GM12878 (cell line): Measurements from ENCODE around the gene HUWE1. TPM values are rescaled to one million over a fixed set of nuclear protein-coding genes. Genes with fewer than 3 reads are reported as not detected.

Experiments
- ASH2L ChIP-seq: fragments of 300-600, 200-600 bp; sonication (generic); IDR thresholded peaks from 2 replicates; pipeline ENCODE4 v1.6.1; 2017; ENCODE audit warnings: low read depth, mild to moderate bottlenecking, borderline replicate concordance
- ATF2 ChIP-seq: IDR thresholded peaks from 2 replicates; pipeline ENCODE4 v1.6.1; 2012; ENCODE audit warnings: low read length, inconsistent platforms
- BRCA1 ChIP-seq: IDR thresholded peaks from 2 replicates; pipeline ENCODE4 v1.6.1; 2011; ENCODE audit warnings: low read depth, low read length, improper control_type of control experiment
- EZH2 ChIP-seq: IDR thresholded peaks from 2 replicates; pipeline ENCODE4 v1.6.1; 2012; ENCODE audit warnings: low read depth, mild to moderate bottlenecking, control low read depth, inconsistent platforms, low read length, borderline replicate concordance; ENCODE audit not compliant: control insufficient read depth
- FOXM1 ChIP-seq: IDR thresholded peaks from 2 replicates; pipeline ENCODE4 v1.6.1; 2012; ENCODE audit warnings: low read depth, mild to moderate bottlenecking, inconsistent platforms, low read length, moderate library complexity
- IKZF2 ChIP-seq, 2 experiments: fragments of 450-650 bp; IDR thresholded peaks; 2 replicates each; pipeline ENCODE4 v1.6.1; 2017; ENCODE audit warnings: mild to moderate bottlenecking in 2 of 2, moderate library complexity in 2 of 2
- MEF2B ChIP-seq: fragments of 450-650 bp; IDR thresholded peaks from 2 replicates; pipeline ENCODE4 v1.6.1; 2018; ENCODE audit warnings: mild to moderate bottlenecking, moderate library complexity; ENCODE audit not compliant: partially characterized antibody, poor library complexity, severe bottlenecking
- SMC3 ChIP-seq: IDR thresholded peaks from 2 replicates; pipeline ENCODE4 v1.6.1; 2011; ENCODE audit warnings: low read length, improper control_type of control experiment, borderline replicate concordance
- TCF3 ChIP-seq: IDR thresholded peaks from 2 replicates; pipeline ENCODE4 v1.6.1; 2012; ENCODE audit warnings: low read depth, mild to moderate bottlenecking, low read length, borderline replicate concordance; ENCODE audit not compliant: insufficient read depth
- YY1 ChIP-seq: IDR thresholded peaks from 2 replicates; pipeline ENCODE4 v1.6.1; 2011; ENCODE audit warnings: low read depth, mild to moderate bottlenecking, low read length
- polyA plus RNA-seq, 11 experiments: library from polyadenylated mRNA; depleted of rRNA in 4 of 11; unstranded in 6 of 11; stranded (reverse) in 5 of 11; fragments of >200 nt; fragmentation: Nextera tagmentation in 4 of 11; fragmentation: Illumina TruSeq in 1 of 11; extraction: Ambion mirVana in 4 of 11; extraction: Trizol in 1 of 11; gene quantifications; 1 replicate in 1 of 11; 2 replicates in 10 of 11; pipeline versions ENCODE4 v1.2.1 to v1.2.3, GENCODE V29; 2011 to 2016; ENCODE audit warnings: inconsistent platforms in 2 of 11, missing spikeins in 2 of 11, low read depth in 1 of 11
- total RNA-seq, 4 experiments: library from RNA; depleted of rRNA in 3 of 4; stranded (reverse); fragments of >200 nt in 3 of 4; fragmentation: Illumina TruSeq in 1 of 4; extraction: Trizol in 1 of 4; gene quantifications; 2 replicates each; pipeline versions ENCODE4 v1.2.1 to v1.2.3, GENCODE V29; 2013 to 2021

The HUWE1 gene
- total and polyA plus RNA-seq, 10 of the 15 experiments (the other 5 are each of a cell fraction or from before 2014, with no cell fraction given): 35.9 to 280 (median 100) TPM

- 0 out of 2 replicates have a peak, but pooled peaks have one; percentile 14 for TF ChIP-seq YY1
- no peak for TF ChIP-seq TCF3
- peak; percentile 82 for TF ChIP-seq BRCA1
- no peak for TF ChIP-seq EZH2
- TF ChIP-seq MEF2B: no peak
- 0 out of 4 replicates have a peak, but pooled peaks of 1 of the 2 experiments have one; percentile 5 for TF ChIP-seq IKZF2 (IDR thresholded peaks at IDR 0.05)
- TF ChIP-seq FOXM1: no peak
- TF ChIP-seq ATF2: no peak
- no peak for TF ChIP-seq ASH2L
- no peak for TF ChIP-seq SMC3
These were observed 1.9 kb downstream of the HUWE1 start (continued) for GRCh38 chrX:53684415-53685192.
